Smooth muscle cell (in vitro differentiated cells): ENCODE results near the gene KLHL8. TPM values are rescaled to one million over a fixed set of nuclear protein-coding genes. Genes with fewer than 3 reads are reported as not detected.

Experiments
- DNase-seq: peaks from one replicate; lab custom pipeline; 2025; ENCODE audit not compliant: unreplicated experiment; lab: John Stamatoyannopoulos, UW
- H2AFZ ChIP-seq: fragments of 200-600 bp; sonication (generic); 2 replicates; pipeline ENCODE4 v1.6.0; 2016; ENCODE audit warnings: antibody characterized with exemption, low read depth, mild to moderate bottlenecking
- H3F3A ChIP-seq: fragments of 200-600 bp; sonication (generic); 2 replicates; pipeline ENCODE4 v1.6.0; 2017; ENCODE audit warnings: antibody characterized with exemption, low read depth
- H3K27ac ChIP-seq: fragments of 200-600 bp; sonication (generic); 2 replicates; pipeline ENCODE4 v1.5.1; 2016; ENCODE audit warnings: low read depth, mild to moderate bottlenecking
- H3K27me3 ChIP-seq: fragments of 200-600 bp; sonication (generic); 2 replicates; pipeline ENCODE4 v1.6.1; 2016; ENCODE audit warnings: low read depth, mild to moderate bottlenecking
- H3K36me3 ChIP-seq: fragments of 200-600 bp; sonication (generic); 2 replicates; pipeline ENCODE4 v1.5.1; 2016; ENCODE audit warnings: low read depth
- H3K4me1 ChIP-seq: fragments of 200-600 bp; sonication (generic); 2 replicates; pipeline ENCODE4 v1.5.1; 2016; ENCODE audit warnings: low read depth
- H3K4me2 ChIP-seq: fragments of 200-600 bp; sonication (generic); 2 replicates; pipeline ENCODE4 v1.6.0; 2016; ENCODE audit warnings: mild to moderate bottlenecking
- H3K4me3 ChIP-seq: fragments of 200-600 bp; sonication (generic); 2 replicates; pipeline ENCODE4 v1.5.1; 2016; ENCODE audit warnings: mild to moderate bottlenecking
- H3K79me2 ChIP-seq: fragments of 200-600 bp; sonication (generic); 2 replicates; pipeline ENCODE4 v1.6.0; 2016; ENCODE audit warnings: low read depth, mild to moderate bottlenecking
- H3K9ac ChIP-seq: fragments of 200-600 bp; sonication (generic); 2 replicates; pipeline ENCODE4 v1.6.0; 2016; ENCODE audit warnings: low read depth
- H3K9me3 ChIP-seq: fragments of 200-600 bp; sonication (generic); replicated peaks from 2 replicates; pipeline ENCODE4 v1.5.1; 2016; ENCODE audit warnings: low read depth
- H4K20me1 ChIP-seq: fragments of 200-600 bp; sonication (generic); 2 replicates; pipeline ENCODE4 v1.6.0; 2016; ENCODE audit warnings: low read depth
- CTCF ChIP-seq: fragments of 200-600 bp; sonication (generic); IDR thresholded peaks from 2 replicates; pipeline ENCODE4 v1.5.1; 2017; ENCODE audit warnings: borderline replicate concordance, mild to moderate bottlenecking, antibody characterized with exemption; ENCODE audit not compliant: insufficient read depth, poor library complexity, severe bottlenecking
- WGBS: methylation state at CpG from one replicate; pipeline ENCODE4 v1.1.7; 2016; ENCODE audit warnings: low lambda C conversion rate; 5-methylcytosine and 5-hydroxymethylcytosine counted together
- polyA plus RNA-seq: library from polyadenylated mRNA; unstranded; fragments of >200 nt; fragmentation: Nextera tagmentation; extraction: Ambion mirVana; gene quantifications from 2 replicates; pipeline ENCODE4 v1.2.1, GENCODE V29; 2016
- total RNA-seq: library from RNA; depleted of rRNA; stranded (reverse); fragments of >200 nt; gene quantifications from 2 replicates; pipeline ENCODE4 v1.2.3, GENCODE V29; 2014

Gene KLHL8
- total and polyA plus RNA-seq, 2 experiments from 2014 or later: 6.3 to 8.8 TPM

GRCh38 chr4:87196146-87196545, 24.3 kb downstream of the KLHL8 start:
- no peak overlapping the region for H3K4me3 ChIP-seq
- no peaks in the 10 kb centered on the region for H3K9me3 ChIP-seq
- H4K20me1 ChIP-seq: peaks cover 27% of the 10 kb centered on the region
- H3K9ac ChIP-seq: no peak overlapping the region
- TF ChIP-seq CTCF: no peak
- no peak for DNase-seq
- no peak overlapping the region for H3K4me2 ChIP-seq
- H2AFZ ChIP-seq: no peak overlapping the region
- H3K4me1 ChIP-seq: no peaks in the 10 kb centered on the region
- H3F3A ChIP-seq: no peaks in the 10 kb centered on the region
- WGBS: 81% methylated on average over 2 of the region's 2 CpGs
- no peak overlapping the region for H3K27ac ChIP-seq
- H3K79me2 ChIP-seq: peaks cover 10% of the 10 kb centered on the region
- no peaks in the 10 kb centered on the region for H3K27me3 ChIP-seq
- H3K36me3 ChIP-seq: no peaks in the 10 kb centered on the region

- no peaks in the 10 kb centered on the region for H3K4me1 ChIP-seq
Observed at GRCh38 chr4:87193958-87194675, 26.3 kb downstream of the KLHL8 start.

GRCh38 chr4:87192145-87192919, 28.1 kb downstream of the KLHL8 start:
- DNase-seq: no peak
- Histone ChIP-seq H3K9ac (no peak overlapping the region), H3K4me3 (no peak overlapping the region), H3K27me3 (no peaks in the 10 kb centered on the region), H2AFZ (no peak overlapping the region), H4K20me1 (peaks cover 11% of the 10 kb centered on the region), H3K36me3 (no peaks in the 10 kb centered on the region), H3K79me2 (peaks cover 3% of the 10 kb centered on the region), H3K9me3 (no peaks in the 10 kb centered on the region), H3K27ac (no peak overlapping the region), H3K4me1 (no peaks in the 10 kb centered on the region), H3K4me2 (no peak overlapping the region), H3F3A (no peaks in the 10 kb centered on the region)
- 98% methylated on average over 3 of the region's 3 CpGs for WGBS
- no peak for TF ChIP-seq CTCF

More at GRCh38 chr4:87193958-87194675, 26.3 kb downstream of the KLHL8 start:
- H2AFZ ChIP-seq: no peak overlapping the region
- no peak overlapping the region for H3K27ac ChIP-seq
- no peaks in the 10 kb centered on the region for H3K27me3 ChIP-seq
- no peaks in the 10 kb centered on the region for H3F3A ChIP-seq
- no peak overlapping the region for H3K4me2 ChIP-seq
- DNase-seq: no peak
- H3K9me3 ChIP-seq: no peaks in the 10 kb centered on the region
- peaks cover 23% of the 10 kb centered on the region for H4K20me1 ChIP-seq
- no peak for TF ChIP-seq CTCF
- no peak overlapping the region for H3K9ac ChIP-seq
- H3K79me2 ChIP-seq: peaks cover 10% of the 10 kb centered on the region
- no peak overlapping the region for H3K4me3 ChIP-seq
- 98% methylated on average over 4 of the region's 4 CpGs for WGBS
- no peaks in the 10 kb centered on the region for H3K36me3 ChIP-seq

GRCh38 chr4:87188932-87189331, 31.5 kb downstream of the KLHL8 start:
- H3K4me2 ChIP-seq: no peak overlapping the region
- no peaks in the 10 kb centered on the region for H3K27me3 ChIP-seq
- peaks cover 9% of the 10 kb centered on the region for H3K4me1 ChIP-seq
- no peak overlapping the region for H3K27ac ChIP-seq
- TF ChIP-seq CTCF: no peak
- no peak for DNase-seq
- H3K9me3 ChIP-seq: no peaks in the 10 kb centered on the region
- no peak overlapping the region for H3K4me3 ChIP-seq
- H3K79me2 ChIP-seq: no peaks in the 10 kb centered on the region
- H3F3A ChIP-seq: no peaks in the 10 kb centered on the region
- no peak overlapping the region for H3K9ac ChIP-seq
- no peak overlapping the region for H2AFZ ChIP-seq
- 91% methylated on average over 7 of the region's 7 CpGs for WGBS
- H3K36me3 ChIP-seq: no peaks in the 10 kb centered on the region
- no peaks in the 10 kb centered on the region for H4K20me1 ChIP-seq
